ENCODE results near the gene PSMD1.
"Not testable (repeated sequence)": the region's sequence is repeated elsewhere in the genome, so short reads cannot be mapped to it uniquely, and the experiment has no call there.

The PSMD1 gene

GRCh38 chr2:231056453-231057416 lies at the start of gene PSMD1:
Gene PSMD1 (plus strand): TSS chr2:231056867. CDS start chr2:231057026, 159 bp downstream.
- in situ Hi-C loops (cut with MboI; ENCODE audit: low pct_unique_long_range_greater_than_20kb, low sequenced_read_pairs): no loop called here
- peak; percentile 97 for DNase-seq

DNA sequence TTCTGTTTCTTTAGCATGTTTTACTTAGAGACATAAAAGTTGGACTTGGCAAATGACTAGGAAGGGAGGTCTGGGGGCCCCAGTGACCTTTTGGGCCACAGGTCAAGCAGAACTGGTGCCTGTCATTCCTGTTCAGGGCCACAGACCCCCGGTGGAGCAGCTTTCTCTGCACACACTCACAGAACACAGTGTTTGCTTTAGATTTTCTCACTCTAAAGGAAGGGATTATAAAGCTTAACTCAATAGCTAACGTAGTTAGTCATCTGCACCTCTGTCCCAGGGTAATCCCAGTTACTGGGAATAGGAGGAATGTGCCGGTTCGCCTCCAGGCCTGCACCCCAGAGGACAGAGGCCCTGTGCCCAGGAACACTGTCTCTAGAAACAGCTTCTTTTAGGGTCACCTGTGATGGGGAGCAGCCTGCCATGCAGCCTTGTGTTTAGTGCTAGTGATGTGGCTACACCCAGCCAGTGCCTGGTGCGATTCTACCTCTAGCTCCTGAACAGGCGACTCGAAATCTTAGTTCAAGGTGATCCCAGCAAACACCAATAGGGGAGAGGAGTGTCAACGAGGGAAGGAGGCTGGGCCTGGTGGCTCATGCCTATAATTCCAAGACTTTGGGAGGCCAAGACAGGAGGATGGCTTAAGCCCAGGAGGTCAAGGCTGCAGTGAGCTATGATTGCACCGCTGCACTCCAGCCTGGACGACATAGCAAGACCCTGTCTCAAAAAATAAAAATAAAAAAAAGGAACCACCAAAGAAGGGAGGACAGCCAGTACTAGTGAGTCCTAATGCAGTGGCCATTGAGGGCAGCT lies 49.2 kb upstream of the PSMD1 start:
- DNase-seq: no peak
- in situ Hi-C loops (cut with MboI; ENCODE audit: low pct_unique_long_range_greater_than_20kb, low sequenced_read_pairs): no loop called here

DNA sequence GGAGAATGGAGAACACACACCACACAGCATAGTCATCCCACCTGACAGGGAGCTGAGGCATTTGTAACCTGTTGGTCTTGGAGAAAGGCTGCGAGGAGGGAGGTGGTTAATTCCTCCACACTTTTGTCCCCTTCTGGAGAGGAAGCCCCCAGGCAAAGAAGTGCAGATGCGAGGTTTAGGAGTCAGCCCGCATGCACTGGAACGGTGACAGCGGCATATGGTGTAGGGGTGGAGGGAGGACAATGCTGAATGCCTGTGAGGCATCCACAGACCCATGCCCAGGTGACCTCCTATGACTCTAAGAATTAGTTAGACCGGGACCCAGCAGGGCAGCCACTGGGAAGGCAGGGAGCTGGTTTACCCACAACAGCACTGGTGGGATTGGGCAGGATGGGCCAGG lies 48.5 kb upstream of the PSMD1 start:
- in situ Hi-C loops (cut with MboI; ENCODE audit: low pct_unique_long_range_greater_than_20kb, low sequenced_read_pairs): no loop called here
- no peak for DNase-seq

DNA sequence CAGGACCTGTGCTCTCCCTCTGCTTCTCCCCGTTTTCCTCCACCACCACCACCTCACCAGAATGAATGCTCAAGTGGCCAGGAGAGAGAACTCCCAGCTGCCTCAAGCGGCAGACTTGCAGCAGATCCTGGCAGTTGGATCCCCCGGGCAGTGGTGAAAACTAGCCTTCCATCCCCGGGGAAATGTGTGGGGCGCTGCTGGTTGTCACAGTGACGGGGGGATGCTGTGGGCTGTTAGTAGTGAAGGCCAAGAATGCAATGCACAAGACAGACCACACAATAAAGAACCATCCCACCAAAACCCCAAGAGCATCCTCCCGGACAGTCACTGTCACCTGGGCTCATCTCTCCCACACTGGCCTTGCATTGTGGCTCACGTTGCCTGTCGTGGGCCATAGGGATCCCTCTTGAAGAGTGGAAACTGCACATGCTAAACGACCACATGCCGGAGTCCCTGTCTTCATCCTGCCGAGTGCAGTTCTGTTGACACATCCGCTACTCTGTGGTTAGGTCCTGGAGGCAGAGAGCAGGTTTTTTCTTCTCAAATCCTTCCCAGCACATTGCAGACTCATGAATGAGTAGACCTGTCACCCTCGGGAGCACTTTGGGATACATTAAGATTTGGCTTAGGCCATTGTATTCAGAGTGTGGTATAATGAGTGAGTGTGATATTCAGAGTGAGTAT lies 47.3 kb upstream of the PSMD1 start:
- no peak for DNase-seq
- in situ Hi-C loops (cut with MboI; ENCODE audit: low pct_unique_long_range_greater_than_20kb, low sequenced_read_pairs): no loop called here

DNA sequence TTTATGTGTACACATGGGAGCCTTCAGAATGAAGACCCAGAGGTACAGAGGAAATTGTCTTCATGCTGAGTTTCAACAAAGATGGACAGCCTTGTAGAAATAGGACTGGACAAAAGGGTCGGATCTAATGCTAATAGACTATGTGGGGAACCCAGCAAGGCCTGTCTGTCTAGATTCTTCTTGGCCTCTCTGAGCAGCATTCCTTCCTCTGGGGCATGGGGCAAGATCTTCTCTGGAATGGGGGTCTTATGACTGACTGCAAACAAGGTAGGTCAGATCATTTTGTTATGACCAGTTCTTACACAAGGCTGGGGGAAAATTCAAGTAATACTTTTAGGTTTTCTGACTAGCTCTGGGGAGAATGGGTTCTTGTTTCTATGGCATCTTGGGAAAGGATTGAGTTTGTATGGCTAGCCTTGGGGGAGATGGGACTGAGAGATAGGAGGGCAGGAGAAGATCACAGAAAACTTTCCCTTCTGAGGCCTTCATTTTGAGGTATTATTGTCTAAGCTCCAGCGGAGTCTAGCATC lies 46.4 kb upstream of the PSMD1 start:
- in situ Hi-C loops (cut with MboI; ENCODE audit: low pct_unique_long_range_greater_than_20kb, low sequenced_read_pairs): no loop called here
- no peak for DNase-seq

GRCh38 chr2:231011526-231011925 lies 45.1 kb upstream of the PSMD1 start:
- in situ Hi-C loops (cut with MboI; ENCODE audit: low pct_unique_long_range_greater_than_20kb, low sequenced_read_pairs): no loop called here
- DNase-seq: no peak

DNA sequence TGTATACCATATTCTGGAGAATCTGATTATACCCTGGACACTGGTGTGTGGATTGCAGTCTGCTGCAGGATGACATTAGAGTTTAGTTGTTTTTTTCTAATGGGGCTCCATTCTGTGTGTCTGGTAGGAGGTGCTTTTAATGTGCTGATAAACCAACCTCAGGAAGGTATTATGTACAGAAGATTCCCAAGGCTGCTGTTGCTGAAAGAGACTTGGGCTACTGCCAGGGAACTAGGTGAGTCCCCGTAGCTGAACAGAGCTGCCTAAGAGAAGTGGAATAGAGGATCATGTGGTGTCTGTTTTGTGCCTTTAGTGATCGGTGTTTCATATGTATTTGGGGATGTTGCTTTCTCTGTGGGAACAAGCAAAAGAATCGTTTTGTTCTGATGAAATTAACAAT lies 44.2 kb upstream of the PSMD1 start:
- in situ Hi-C loops (cut with MboI; ENCODE audit: low pct_unique_long_range_greater_than_20kb, low sequenced_read_pairs): no loop called here
- DNase-seq: no peak

GRCh38 chr2:231013820-231014219 lies 42.8 kb upstream of the PSMD1 start:
- DNase-seq: no peak
- in situ Hi-C loops (cut with MboI; ENCODE audit: low pct_unique_long_range_greater_than_20kb, low sequenced_read_pairs): no loop called here

GRCh38 chr2:231015478-231015877 lies 41.2 kb upstream of the PSMD1 start:
- no peak for DNase-seq
- in situ Hi-C loops (cut with MboI; ENCODE audit: low pct_unique_long_range_greater_than_20kb, low sequenced_read_pairs): no loop called here

DNA sequence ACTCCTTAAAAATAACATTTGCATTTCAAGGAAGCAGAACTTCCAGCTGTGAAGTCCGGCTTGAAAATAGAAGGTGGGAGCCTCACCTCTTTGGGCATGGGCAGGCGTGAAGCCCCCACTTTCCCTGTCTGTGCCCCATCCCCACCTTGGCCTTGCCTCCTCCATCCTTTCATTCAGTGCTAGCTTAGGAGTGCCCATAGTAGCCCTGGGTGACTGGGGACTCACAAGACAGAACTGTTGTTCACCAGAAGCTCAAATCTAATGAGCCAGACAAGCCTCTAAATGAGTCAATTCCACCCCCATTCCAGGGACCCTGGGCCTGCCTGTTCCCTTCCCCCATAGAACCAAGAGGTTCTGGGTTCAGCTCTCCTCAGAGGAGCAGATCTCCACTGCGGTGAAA lies 40.7 kb upstream of the PSMD1 start:
- DNase-seq: no peak
- in situ Hi-C loops (cut with MboI; ENCODE audit: low pct_unique_long_range_greater_than_20kb, low sequenced_read_pairs): no loop called here

DNA sequence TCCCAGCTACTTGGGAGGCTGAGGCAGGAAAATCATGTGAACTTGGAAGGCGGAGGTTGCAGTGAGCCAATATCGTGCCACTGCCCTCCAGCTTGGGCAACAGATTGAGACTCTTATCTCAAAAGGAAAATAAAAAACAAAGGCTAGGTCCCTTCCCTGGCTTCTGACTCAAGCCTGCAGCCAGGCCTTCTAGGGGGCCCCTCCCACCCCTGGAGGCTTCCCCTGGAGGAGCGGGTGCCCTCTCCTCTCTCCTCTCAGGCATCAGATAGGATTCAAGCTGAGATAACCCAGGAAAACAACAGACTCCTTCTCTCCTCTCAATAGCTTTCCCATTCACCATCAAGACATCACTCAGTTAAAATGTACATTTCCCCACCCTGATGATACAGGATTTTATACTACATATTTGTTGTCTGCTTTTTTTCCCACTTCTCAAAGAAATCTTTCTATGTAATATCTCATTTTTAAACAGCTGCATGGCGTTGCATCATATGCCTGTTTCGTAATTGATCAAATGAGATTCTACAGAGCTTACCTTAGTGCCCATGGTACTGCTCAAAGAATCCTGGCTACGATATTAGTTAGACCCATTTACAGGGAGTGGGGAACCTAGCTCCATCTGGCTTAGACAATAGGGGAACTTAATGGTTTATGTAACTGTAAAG lies 40.0 kb upstream of the PSMD1 start:
- in situ Hi-C loops (cut with MboI; ENCODE audit: low pct_unique_long_range_greater_than_20kb, low sequenced_read_pairs): no loop called here
- DNase-seq: no peak

- no peak for DNase-seq
- in situ Hi-C loops (cut with MboI; ENCODE audit: low pct_unique_long_range_greater_than_20kb, low sequenced_read_pairs): no loop called here
Measured at GRCh38 chr2:231017231-231017598, 39.5 kb upstream of the PSMD1 start.

DNA sequence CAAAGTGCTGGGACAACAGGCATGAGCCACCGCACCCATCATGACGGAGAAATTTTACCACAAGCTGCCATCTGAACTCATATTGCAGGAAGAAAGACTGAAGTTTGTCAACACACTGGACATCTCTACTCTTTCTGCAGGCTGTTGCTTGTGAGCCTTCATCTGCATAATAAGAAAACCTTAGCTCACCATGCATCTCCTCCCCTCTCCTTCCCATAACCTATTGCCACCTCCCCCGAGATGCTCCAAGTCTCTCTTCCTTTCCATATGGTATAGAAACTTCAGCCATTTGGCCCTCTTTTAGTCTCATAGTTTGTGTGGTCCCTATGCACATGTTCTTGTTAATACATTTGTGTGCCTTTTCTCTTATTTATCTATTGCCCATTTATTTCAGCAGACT lies 38.5 kb upstream of the PSMD1 start:
- in situ Hi-C loops (cut with MboI; ENCODE audit: low pct_unique_long_range_greater_than_20kb, low sequenced_read_pairs): no loop called here
- DNase-seq: no peak

- in situ Hi-C loops (cut with MboI; ENCODE audit: low pct_unique_long_range_greater_than_20kb, low sequenced_read_pairs); DNase-seq: not testable (repeated sequence)
Measured at GRCh38 chr2:231025059-231025458, 31.6 kb upstream of the PSMD1 start.

- in situ Hi-C loops (cut with MboI; ENCODE audit: low pct_unique_long_range_greater_than_20kb, low sequenced_read_pairs): no loop called here
Measured at GRCh38 chr2:231028889-231029288, 27.8 kb upstream of the PSMD1 start.

GRCh38 chr2:231029563-231029962 lies 27.1 kb upstream of the PSMD1 start:
- DNase-seq: no peak
- in situ Hi-C loops (cut with MboI; ENCODE audit: low pct_unique_long_range_greater_than_20kb, low sequenced_read_pairs): no loop called here

More at GRCh38 chr2:231028889-231029288, 27.8 kb upstream of the PSMD1 start:
- DNase-seq: no peak

DNA sequence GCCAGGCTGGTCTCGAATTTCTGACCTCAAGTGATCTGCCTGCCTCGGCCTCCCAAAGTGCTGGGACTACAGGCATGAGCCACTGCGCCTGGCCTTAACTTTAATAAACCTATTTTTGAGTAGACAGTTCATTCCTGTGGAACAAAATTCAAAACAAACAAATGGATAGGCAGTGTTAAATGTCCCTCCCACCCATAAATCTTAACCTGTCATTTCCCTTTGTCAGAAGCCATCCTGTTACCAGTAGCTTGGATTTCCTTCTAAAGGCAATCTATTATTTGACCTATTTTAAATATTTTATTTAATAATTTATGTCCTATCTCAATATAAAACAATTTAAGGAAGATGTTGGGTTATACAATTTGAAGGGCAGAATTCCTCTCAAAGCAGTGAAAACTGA lies 25.9 kb upstream of the PSMD1 start:
- in situ Hi-C loops (cut with MboI; ENCODE audit: low pct_unique_long_range_greater_than_20kb, low sequenced_read_pairs): no loop called here

DNA sequence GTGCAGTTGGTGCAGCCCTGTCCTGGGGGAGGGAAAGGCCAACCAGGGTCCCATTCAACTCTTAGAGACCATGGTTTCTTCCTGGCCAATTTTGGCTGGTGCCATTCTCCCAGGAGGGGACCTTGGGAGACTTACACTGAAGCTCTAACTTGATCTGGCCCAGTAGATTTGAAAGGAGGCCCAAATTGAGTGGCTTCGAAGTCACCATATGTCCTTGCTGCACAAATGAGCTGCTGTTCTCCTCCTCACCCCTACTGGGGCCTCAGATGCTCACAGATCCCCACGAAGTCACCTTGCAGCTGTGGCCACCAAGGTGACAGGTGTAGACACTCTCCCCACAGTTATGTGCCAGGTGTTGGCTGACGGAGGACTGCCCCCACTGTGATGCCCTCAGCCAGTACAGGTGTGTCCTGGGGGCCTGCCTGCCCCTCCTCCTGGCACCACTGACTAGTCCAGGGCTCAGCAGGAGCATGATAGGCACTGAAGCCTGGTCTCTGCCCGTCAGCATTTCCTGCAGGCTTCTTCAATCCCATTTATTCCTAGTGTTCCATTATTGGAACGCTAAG lies 24.0 kb upstream of the PSMD1 start:
- in situ Hi-C loops (cut with MboI; ENCODE audit: low pct_unique_long_range_greater_than_20kb, low sequenced_read_pairs): no loop called here
- no peak for DNase-seq

More for the DNA sequence above, 25.9 kb upstream of the PSMD1 start:
- DNase-seq: no peak

Data from KBM-7 (cell line).